NCI-H128 (cell line): Measurements from ENCODE around the gene RGS6.
"Not testable (repeated sequence)": the region's sequence is repeated elsewhere in the genome, so short reads cannot be mapped to it uniquely, and the experiment has no call there.

ENCODE experiments used
- DNase-seq: peaks from one replicate; lab custom pipeline; 2025; ENCODE audit not compliant: unreplicated experiment; lab: John Stamatoyannopoulos, UW

RGS6 gene

GRCh38 chr14:71932229-71932981 lies at the start of gene RGS6:
RGS6 (plus strand) TSS chr14:71932429.
- peak; percentile 19 for DNase-seq

- no peak for DNase-seq
Observed at GRCh38 chr14:71883094-71883493, 49.1 kb upstream of the RGS6 start.

GRCh38 chr14:71885301-71885700 lies 46.9 kb upstream of the RGS6 start:
- no peak for DNase-seq

- DNase-seq = not testable (repeated sequence)
Observed at GRCh38 chr14:71887802-71888201, 44.4 kb upstream of the RGS6 start.

- DNase-seq = no peak
Observed at GRCh38 chr14:71890541-71890940, 41.7 kb upstream of the RGS6 start.

- DNase-seq = no peak
Observed at GRCh38 chr14:71891185-71891584, 41.0 kb upstream of the RGS6 start.

GRCh38 chr14:71891970-71892369 lies 40.3 kb upstream of the RGS6 start:
- no peak for DNase-seq

- DNase-seq = no peak
Observed at GRCh38 chr14:71905031-71905430, 27.2 kb upstream of the RGS6 start.

- DNase-seq = no peak
Observed at GRCh38 chr14:71905860-71906259, 26.4 kb upstream of the RGS6 start.

GRCh38 chr14:71907793-71908515 lies 24.3 kb upstream of the RGS6 start:
- DNase-seq = no peak

- no peak for DNase-seq
Observed at GRCh38 chr14:71911669-71912068, 20.6 kb upstream of the RGS6 start.

GRCh38 chr14:71913342-71913741 lies 18.9 kb upstream of the RGS6 start:
- DNase-seq = no peak

GRCh38 chr14:71918955-71919354 lies 13.3 kb upstream of the RGS6 start:
- DNase-seq = no peak

GRCh38 chr14:71923513-71923912 lies 8.7 kb upstream of the RGS6 start:
- no peak for DNase-seq

GRCh38 chr14:71931492-71932228 lies 569 bp upstream of the RGS6 start:
- no peak for DNase-seq

- DNase-seq = no peak
Observed at GRCh38 chr14:71933001-71933587, 865 bp downstream of the RGS6 start.

GRCh38 chr14:71938273-71938672 lies 6.0 kb downstream of the RGS6 start:
- not testable (repeated sequence) for DNase-seq

- not testable (repeated sequence) for DNase-seq
Observed at GRCh38 chr14:71939344-71939743, 7.1 kb downstream of the RGS6 start.

GRCh38 chr14:71940500-71940899 lies 8.3 kb downstream of the RGS6 start:
- DNase-seq = not testable (repeated sequence)

GRCh38 chr14:71941616-71942015 lies 9.4 kb downstream of the RGS6 start:
- DNase-seq = not testable (repeated sequence)

GRCh38 chr14:71942904-71943694 lies 10.9 kb downstream of the RGS6 start:
- DNase-seq = no peak
